Measurements from ENCODE around the gene SNX7.

Gene SNX7, protein sequence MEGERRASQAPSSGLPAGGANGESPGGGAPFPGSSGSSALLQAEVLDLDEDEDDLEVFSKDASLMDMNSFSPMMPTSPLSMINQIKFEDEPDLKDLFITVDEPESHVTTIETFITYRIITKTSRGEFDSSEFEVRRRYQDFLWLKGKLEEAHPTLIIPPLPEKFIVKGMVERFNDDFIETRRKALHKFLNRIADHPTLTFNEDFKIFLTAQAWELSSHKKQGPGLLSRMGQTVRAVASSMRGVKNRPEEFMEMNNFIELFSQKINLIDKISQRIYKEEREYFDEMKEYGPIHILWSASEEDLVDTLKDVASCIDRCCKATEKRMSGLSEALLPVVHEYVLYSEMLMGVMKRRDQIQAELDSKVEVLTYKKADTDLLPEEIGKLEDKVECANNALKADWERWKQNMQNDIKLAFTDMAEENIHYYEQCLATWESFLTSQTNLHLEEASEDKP

DNA sequence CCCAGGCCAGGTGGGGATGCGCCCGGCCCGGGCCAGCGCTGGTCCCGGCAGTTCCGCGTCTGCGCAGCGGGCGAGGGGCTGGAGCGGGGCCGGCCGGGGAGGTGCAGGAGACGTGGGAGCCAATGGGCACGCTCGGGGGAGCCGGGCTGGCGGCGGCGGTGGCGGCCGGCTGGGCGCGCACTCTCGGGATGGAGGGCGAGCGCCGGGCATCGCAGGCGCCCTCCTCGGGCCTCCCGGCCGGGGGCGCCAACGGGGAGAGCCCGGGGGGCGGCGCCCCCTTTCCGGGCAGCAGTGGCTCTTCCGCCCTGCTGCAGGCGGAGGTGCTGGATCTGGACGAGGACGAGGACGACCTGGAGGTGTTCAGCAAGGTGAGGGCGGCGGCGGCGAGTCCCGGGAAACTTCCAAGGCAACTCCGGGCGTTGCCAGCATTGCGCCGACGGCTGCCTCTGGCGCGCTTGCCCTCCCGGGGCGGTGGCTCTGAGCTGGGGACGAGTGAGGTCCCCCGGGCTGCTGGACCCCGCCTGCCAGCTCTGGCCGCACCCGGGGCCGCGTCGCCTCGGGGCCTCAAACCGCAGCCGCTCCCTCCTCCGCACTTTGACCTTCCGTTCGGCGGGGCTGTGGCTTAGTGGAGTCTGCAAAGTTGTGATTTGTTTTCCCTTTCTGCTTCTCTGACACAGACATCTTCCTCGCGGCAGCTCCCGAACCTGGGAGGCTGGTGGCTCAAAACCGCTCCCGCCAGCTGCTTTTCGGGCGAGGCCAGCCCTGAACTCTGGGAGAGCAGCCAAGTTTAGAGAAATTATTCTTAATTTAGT, at the start of gene SNX7:
Gene SNX7 (plus strand): TSS at position 178 of the 812 bp plus-strand sequence. CDS start 11 bp downstream, at position 189.
- no peak for DNase-seq

DNA sequence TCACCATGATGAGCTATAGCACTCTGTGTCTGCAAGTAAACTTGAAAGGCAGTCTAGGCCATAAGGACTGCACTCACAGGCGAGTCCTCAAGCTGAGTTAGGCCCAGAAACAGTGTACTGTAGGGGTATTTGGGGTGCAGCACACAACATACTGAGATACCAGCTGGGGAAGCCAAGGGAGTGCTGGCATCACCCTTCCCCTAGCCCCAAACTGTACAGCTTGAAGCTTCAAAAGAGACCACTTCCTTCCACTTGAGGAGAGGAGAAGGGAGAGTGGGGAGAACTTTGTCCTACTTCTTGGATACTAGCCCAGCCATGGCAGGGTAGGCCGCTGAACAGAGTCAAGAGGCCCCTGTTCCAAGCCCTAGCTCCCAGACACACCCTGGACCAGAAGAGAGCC, 24.2 kb upstream of the SNX7 start:
- no peak for DNase-seq

GRCh38 chr1:98638185-98638584, 23.3 kb upstream of the SNX7 start:
- no peak for DNase-seq

- DNase-seq = no peak
Measured at GRCh38 chr1:98644510-98644909, 17.0 kb upstream of the SNX7 start.

GRCh38 chr1:98651116-98651632, 10.3 kb upstream of the SNX7 start:
- DNase-seq = no peak

GRCh38 chr1:98653123-98653522, 8.4 kb upstream of the SNX7 start:
- no peak for DNase-seq

GRCh38 chr1:98659879-98660278, 1.6 kb upstream of the SNX7 start:
- DNase-seq = no peak

GRCh38 chr1:98660940-98661543, 479 bp upstream of the SNX7 start:
- no peak for DNase-seq

DNA sequence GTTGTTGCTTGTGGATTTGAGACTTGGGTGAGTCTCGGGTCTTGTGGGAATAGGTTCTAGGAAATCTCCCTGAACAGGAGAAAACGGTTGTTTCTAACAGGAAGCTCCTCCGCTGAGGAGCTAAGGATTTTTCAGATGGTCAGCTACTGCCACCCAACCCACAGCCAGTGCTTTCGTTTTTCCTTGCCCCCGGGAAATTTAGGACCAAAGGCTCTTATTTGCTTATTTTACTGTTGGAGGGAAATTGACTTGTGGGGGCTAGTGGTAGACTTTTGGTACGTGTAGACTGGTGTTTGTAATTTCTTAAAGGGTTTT, 792 bp downstream of the SNX7 start:
- no peak for DNase-seq

GRCh38 chr1:98668733-98669132, 7.2 kb downstream of the SNX7 start:
- DNase-seq = no peak

- no peak for DNase-seq
Measured at GRCh38 chr1:98669355-98670296, 8.1 kb downstream of the SNX7 start.

DNA sequence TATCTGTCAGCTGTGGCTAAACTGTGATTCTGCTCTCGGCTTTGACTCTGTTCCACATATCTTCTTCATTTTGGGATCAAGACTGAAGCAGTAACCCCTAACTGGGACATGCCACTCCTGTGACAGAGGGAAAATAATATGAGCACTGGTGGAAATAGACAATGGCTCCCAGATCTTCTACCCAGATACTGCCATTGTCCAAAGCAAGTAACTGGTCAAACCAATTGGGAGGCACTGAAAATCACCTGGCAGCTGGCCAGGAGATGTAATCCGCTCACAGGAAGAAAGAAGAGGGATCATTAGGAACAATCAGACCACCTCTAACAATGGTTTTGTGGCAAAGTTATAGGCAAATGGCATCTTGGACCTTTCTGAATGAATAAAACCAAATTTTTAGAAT, 10.7 kb downstream of the SNX7 start:
- DNase-seq = no peak

GRCh38 chr1:98674075-98674781, 12.7 kb downstream of the SNX7 start:
- no peak for DNase-seq

- DNase-seq = no peak
Measured at GRCh38 chr1:98675282-98675681, 13.8 kb downstream of the SNX7 start.

GRCh38 chr1:98677288-98677687, 15.8 kb downstream of the SNX7 start:
- DNase-seq = no peak

DNA sequence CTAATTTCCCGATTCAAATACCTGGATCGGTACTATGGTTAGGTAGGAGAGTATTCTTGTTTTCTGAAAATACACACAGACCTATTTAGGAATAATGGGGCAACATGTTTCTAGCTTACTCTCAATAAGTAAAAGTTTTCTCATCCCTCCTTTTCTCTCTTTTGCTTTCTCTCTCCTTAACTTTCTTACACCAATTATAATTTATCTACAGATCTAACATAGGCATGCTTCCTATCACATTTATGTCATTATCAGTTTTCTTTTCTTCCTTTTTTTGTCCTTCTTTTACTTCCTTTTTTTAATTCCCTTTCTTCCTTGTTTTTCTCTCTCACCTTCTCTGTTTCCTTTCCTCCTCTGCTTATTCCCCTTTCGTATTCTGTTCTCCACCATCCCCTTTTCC, 20.3 kb downstream of the SNX7 start:
- no peak for DNase-seq

GRCh38 chr1:98688110-98688739, 26.7 kb downstream of the SNX7 start:
- no peak for DNase-seq

DNA sequence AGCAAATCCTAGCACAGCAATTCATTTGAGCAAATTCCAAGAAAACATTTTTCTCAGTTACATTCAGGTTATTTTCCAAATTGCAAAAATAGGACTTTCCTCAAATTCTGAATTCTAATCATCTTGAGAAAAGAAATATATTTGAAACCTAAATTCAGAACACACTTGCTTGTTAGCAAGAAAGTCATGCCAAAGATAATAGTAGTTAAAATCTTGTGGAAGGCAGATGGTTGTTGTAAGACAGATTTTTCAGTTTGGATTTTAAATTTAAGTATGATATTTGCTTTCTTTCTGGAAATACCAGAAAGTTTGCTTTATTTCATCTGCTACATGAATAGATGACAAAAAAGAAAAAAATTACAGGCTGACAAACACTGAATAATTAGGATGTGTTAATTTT, 29.1 kb downstream of the SNX7 start:
- no peak for DNase-seq

DNA sequence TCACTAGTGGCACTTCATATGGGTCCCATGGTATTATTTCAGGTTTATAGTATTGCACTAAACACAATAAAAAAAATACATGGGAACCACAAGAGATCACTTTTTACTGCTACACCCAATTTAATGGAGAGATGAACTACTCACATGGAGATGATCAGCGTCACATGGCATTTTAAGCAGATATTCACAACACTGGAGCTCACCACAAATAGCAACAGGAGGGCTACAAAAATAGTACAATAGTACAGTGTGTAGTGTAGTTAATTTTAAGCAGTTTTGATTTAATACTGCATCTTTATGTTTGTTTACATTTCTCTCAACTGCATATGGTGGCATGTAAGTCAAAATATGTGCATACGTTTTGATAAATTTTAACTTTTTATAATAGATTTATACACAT, 31.0 kb downstream of the SNX7 start:
- no peak for DNase-seq

DNA sequence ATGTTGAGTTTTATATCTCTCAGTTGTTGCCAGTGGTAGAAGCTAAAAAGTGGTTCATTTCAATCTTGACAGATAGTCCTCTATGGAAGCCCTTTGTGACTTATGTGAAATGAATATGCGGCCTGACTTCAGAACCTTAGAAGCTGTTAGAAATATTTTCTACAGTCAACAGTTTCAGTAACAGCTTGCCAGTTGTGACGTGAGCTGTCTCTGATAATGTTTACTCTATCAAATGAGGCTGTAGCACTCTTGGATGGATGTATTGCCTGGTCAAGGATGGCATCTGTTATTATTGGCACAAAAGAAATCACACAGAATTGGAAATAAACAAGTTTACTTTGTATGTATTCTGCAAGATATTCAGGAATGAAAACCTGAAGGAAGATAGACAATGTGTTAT, 31.9 kb downstream of the SNX7 start:
- no peak for DNase-seq

- DNase-seq = no peak
Measured at GRCh38 chr1:98696077-98696476, 34.6 kb downstream of the SNX7 start.
